Stimulated activated naive CD8-positive, alpha-beta T cell treated with anti-CD3 and anti-CD28 coated beads, Interleukin-15, Interleukin-2, amounts not matched to agents 100 ng/mL and 50 ng/mL, for 24 hours (primary cell): ENCODE measurements around the gene ZNF385D.

Source experiments
- H3K27ac Mint-ChIP-seq: one replicate; pipeline ENCODE4 v1.8.0; 2021; ENCODE audit warnings: mild to moderate bottlenecking, mixed read lengths
- H3K27me3 Mint-ChIP-seq: one replicate; pipeline ENCODE4 v1.8.0; 2021; ENCODE audit warnings: mixed read lengths
- H3K36me3 Mint-ChIP-seq: one replicate; pipeline ENCODE4 v1.8.0; 2021; ENCODE audit warnings: low read depth, mixed read lengths
- H3K4me1 Mint-ChIP-seq: one replicate; pipeline ENCODE4 v1.8.0; 2021; ENCODE audit warnings: low read depth, mixed read lengths
- H3K4me3 Mint-ChIP-seq: one replicate; pipeline ENCODE4 v1.8.0; 2021; ENCODE audit warnings: mild to moderate bottlenecking, mixed read lengths
- H3K9me3 Mint-ChIP-seq: one replicate; pipeline ENCODE4 v1.8.0; 2021; ENCODE audit warnings: mixed read lengths

The ZNF385D gene

GRCh38 chr3:21729331-21729730 is 21.7 kb downstream of the ZNF385D start:
- Mint-ChIP-seq H3K9me3 (peaks cover 26% of the 10 kb centered on the region), H3K4me1 (no peaks in the 10 kb centered on the region), H3K4me3 (no peak overlapping the region), H3K36me3 (no peaks in the 10 kb centered on the region), H3K27me3 (no peaks in the 10 kb centered on the region), H3K27ac (no peak overlapping the region)

- Mint-ChIP-seq H3K27me3 (no peaks in the 10 kb centered on the region), H3K27ac (no peak overlapping the region), H3K36me3 (no peaks in the 10 kb centered on the region), H3K4me1 (no peaks in the 10 kb centered on the region), H3K9me3 (peaks cover 11% of the 10 kb centered on the region), H3K4me3 (no peak overlapping the region)
These were observed 28.2 kb downstream of the ZNF385D start for GRCh38 chr3:21722768-21723167.

- Mint-ChIP-seq H3K4me1 (no peaks in the 10 kb centered on the region), H3K9me3 (peaks cover 11% of the 10 kb centered on the region), H3K27me3 (no peaks in the 10 kb centered on the region), H3K4me3 (no peak overlapping the region), H3K36me3 (no peaks in the 10 kb centered on the region), H3K27ac (no peak overlapping the region)
These were observed 28.7 kb downstream of the ZNF385D start for GRCh38 chr3:21722301-21722700.

GRCh38 chr3:21718943-21719591 is 31.9 kb downstream of the ZNF385D start:
- no peaks in the 10 kb centered on the region for H3K36me3 Mint-ChIP-seq
- no peaks in the 10 kb centered on the region for H3K27me3 Mint-ChIP-seq
- H3K27ac Mint-ChIP-seq = no peak overlapping the region
- H3K4me3 Mint-ChIP-seq = no peak overlapping the region
- H3K4me1 Mint-ChIP-seq = no peaks in the 10 kb centered on the region
- peaks cover 11% of the 10 kb centered on the region for H3K9me3 Mint-ChIP-seq

GRCh38 chr3:21718161-21718765 is 32.7 kb downstream of the ZNF385D start:
- no peak overlapping the region for H3K4me3 Mint-ChIP-seq
- H3K4me1 Mint-ChIP-seq = no peaks in the 10 kb centered on the region
- H3K36me3 Mint-ChIP-seq = no peaks in the 10 kb centered on the region
- H3K27me3 Mint-ChIP-seq = no peaks in the 10 kb centered on the region
- no peak overlapping the region for H3K27ac Mint-ChIP-seq
- H3K9me3 Mint-ChIP-seq = peaks cover 11% of the 10 kb centered on the region

- H3K4me1 Mint-ChIP-seq = no peaks in the 10 kb centered on the region
- peaks cover 15% of the 10 kb centered on the region for H3K9me3 Mint-ChIP-seq
- H3K27ac Mint-ChIP-seq = no peak overlapping the region
- no peaks in the 10 kb centered on the region for H3K36me3 Mint-ChIP-seq
- no peaks in the 10 kb centered on the region for H3K27me3 Mint-ChIP-seq
- H3K4me3 Mint-ChIP-seq = no peak overlapping the region
These were observed 35.3 kb downstream of the ZNF385D start for GRCh38 chr3:21715662-21716061.

- Mint-ChIP-seq H3K4me3 (no peak overlapping the region), H3K27ac (no peak overlapping the region), H3K36me3 (no peaks in the 10 kb centered on the region), H3K9me3 (peaks cover 10% of the 10 kb centered on the region), H3K27me3 (no peaks in the 10 kb centered on the region), H3K4me1 (no peaks in the 10 kb centered on the region)
These were observed 45.2 kb downstream of the ZNF385D start for GRCh38 chr3:21705769-21706168.

- Mint-ChIP-seq H3K4me1 (no peaks in the 10 kb centered on the region), H3K4me3 (no peak overlapping the region), H3K9me3 (peaks cover 10% of the 10 kb centered on the region), H3K36me3 (no peaks in the 10 kb centered on the region), H3K27ac (no peak overlapping the region), H3K27me3 (no peaks in the 10 kb centered on the region)
These were observed 46.2 kb downstream of the ZNF385D start for GRCh38 chr3:21704796-21705195.

GRCh38 chr3:21703291-21703690 is 47.7 kb downstream of the ZNF385D start:
- Mint-ChIP-seq H3K36me3 (no peaks in the 10 kb centered on the region), H3K9me3 (peaks cover 10% of the 10 kb centered on the region), H3K4me3 (no peak overlapping the region), H3K27ac (no peak overlapping the region), H3K27me3 (no peaks in the 10 kb centered on the region), H3K4me1 (no peaks in the 10 kb centered on the region)

GRCh38 chr3:21697707-21698106 is 53.3 kb downstream of the ZNF385D start:
- Mint-ChIP-seq H3K27me3 (no peaks in the 10 kb centered on the region), H3K4me3 (no peak overlapping the region), H3K9me3 (peaks cover 8% of the 10 kb centered on the region), H3K36me3 (no peaks in the 10 kb centered on the region), H3K4me1 (no peaks in the 10 kb centered on the region), H3K27ac (no peak overlapping the region)

GRCh38 chr3:21694506-21694905 is 56.5 kb downstream of the ZNF385D start:
- Mint-ChIP-seq H3K4me1 (no peaks in the 10 kb centered on the region), H3K27ac (no peak overlapping the region), H3K9me3 (peaks cover 22% of the 10 kb centered on the region), H3K4me3 (no peak overlapping the region), H3K27me3 (no peaks in the 10 kb centered on the region), H3K36me3 (no peaks in the 10 kb centered on the region)

- no peaks in the 10 kb centered on the region for H3K4me1 Mint-ChIP-seq
- H3K4me3 Mint-ChIP-seq = no peak overlapping the region
- H3K27ac Mint-ChIP-seq = no peak overlapping the region
- peaks cover 18% of the 10 kb centered on the region for H3K9me3 Mint-ChIP-seq
- no peaks in the 10 kb centered on the region for H3K36me3 Mint-ChIP-seq
- H3K27me3 Mint-ChIP-seq = no peaks in the 10 kb centered on the region
These were observed 60.0 kb downstream of the ZNF385D start for GRCh38 chr3:21691036-21691435.

GRCh38 chr3:21682206-21682605 is 68.8 kb downstream of the ZNF385D start:
- Mint-ChIP-seq H3K9me3 (no peaks in the 10 kb centered on the region), H3K36me3 (no peaks in the 10 kb centered on the region), H3K27me3 (no peaks in the 10 kb centered on the region), H3K4me3 (no peak overlapping the region), H3K4me1 (no peaks in the 10 kb centered on the region), H3K27ac (no peak overlapping the region)

- no peaks in the 10 kb centered on the region for H3K36me3 Mint-ChIP-seq
- no peaks in the 10 kb centered on the region for H3K4me1 Mint-ChIP-seq
- H3K27ac Mint-ChIP-seq = no peak overlapping the region
- no peaks in the 10 kb centered on the region for H3K9me3 Mint-ChIP-seq
- H3K27me3 Mint-ChIP-seq = no peaks in the 10 kb centered on the region
- no peak overlapping the region for H3K4me3 Mint-ChIP-seq
These were observed 77.6 kb downstream of the ZNF385D start for GRCh38 chr3:21673393-21673792.

GRCh38 chr3:21672303-21672702 is 78.7 kb downstream of the ZNF385D start:
- H3K27ac Mint-ChIP-seq = no peak overlapping the region
- no peaks in the 10 kb centered on the region for H3K27me3 Mint-ChIP-seq
- H3K4me1 Mint-ChIP-seq = no peaks in the 10 kb centered on the region
- H3K9me3 Mint-ChIP-seq = no peaks in the 10 kb centered on the region
- no peak overlapping the region for H3K4me3 Mint-ChIP-seq
- no peaks in the 10 kb centered on the region for H3K36me3 Mint-ChIP-seq

GRCh38 chr3:21670386-21670785 is 80.6 kb downstream of the ZNF385D start:
- Mint-ChIP-seq H3K9me3 (no peaks in the 10 kb centered on the region), H3K4me1 (no peaks in the 10 kb centered on the region), H3K27me3 (no peaks in the 10 kb centered on the region), H3K27ac (no peak overlapping the region), H3K36me3 (no peaks in the 10 kb centered on the region), H3K4me3 (no peak overlapping the region)
